Measurements from ENCODE around the gene ADAMTS18. TPM values are rescaled to one million over a fixed set of nuclear protein-coding genes. Genes with fewer than 3 reads are reported as not detected.
"Not testable (repeated sequence)": the region's sequence is repeated elsewhere in the genome, so short reads cannot be mapped to it uniquely, and the experiment has no call there.

The ADAMTS18 gene
- total RNA-seq, 6 donors from 2014 or later, result 0.13 TPM; not detected in 5

GRCh38 chr16:77282345-77282744 lies 152.5 kb downstream of the ADAMTS18 start:
- Histone ChIP-seq H3K27ac (no peak overlapping the region), H3K4me3 (no peak overlapping the region), H3K4me1 (no peaks in the 10 kb centered on the region), H3K36me3 (no peaks in the 10 kb centered on the region), H3K9me3 (no peaks in the 10 kb centered on the region), H3K27me3 (no peaks in the 10 kb centered on the region)
- ATAC-seq (ENCODE audit: low FRiP score in 2 of 2), result no peak
- 70 to 92% methylated on average over 2 of the region's 2 CpGs for WGBS, 2 donors
- TF ChIP-seq EP300 (IDR thresholded peaks at IDR 0.05) (no peak), CTCF (IDR thresholded peaks at IDR 0.05) (no peak), POLR2AphosphoS5 (IDR thresholded peaks at IDR 0.05) (no peak), POLR2A (IDR thresholded peaks at IDR 0.05) (no peak)
- DNase-seq, result no peak

GRCh38 chr16:77279316-77279715 lies 155.5 kb downstream of the ADAMTS18 start:
- WGBS, 2 donors, result 67 to 71% methylated on average over 8 of the region's 8 CpGs
- H3K36me3 ChIP-seq; H3K4me3 ChIP-seq; H3K4me1 ChIP-seq; DNase-seq; ATAC-seq (ENCODE audit: low FRiP score in 2 of 2); H3K9me3 ChIP-seq; H3K27ac ChIP-seq; H3K27me3 ChIP-seq: not testable (repeated sequence)

- no peaks in the 10 kb centered on the region for H3K9me3 ChIP-seq
- no peaks in the 10 kb centered on the region for H3K4me1 ChIP-seq
- TF ChIP-seq EP300 (IDR thresholded peaks at IDR 0.05), result no peak
- no peak for TF ChIP-seq CTCF (IDR thresholded peaks at IDR 0.05)
- no peak for TF ChIP-seq POLR2A (IDR thresholded peaks at IDR 0.05)
- no peak for TF ChIP-seq POLR2AphosphoS5 (IDR thresholded peaks at IDR 0.05)
- WGBS, 2 donors, result 74 to 100% methylated on average over 2 of the region's 2 CpGs
- no peak overlapping the region for H3K4me3 ChIP-seq
- no peak for DNase-seq
- ATAC-seq (ENCODE audit: low FRiP score in 2 of 2), result peak in 1 of 2 donors; percentile 14
- no peaks in the 10 kb centered on the region for H3K27me3 ChIP-seq
- H3K27ac ChIP-seq, result no peak overlapping the region
- H3K36me3 ChIP-seq, result no peaks in the 10 kb centered on the region
These were observed 157.3 kb downstream of the ADAMTS18 start for GRCh38 chr16:77277571-77277970.

- Histone ChIP-seq H3K27me3 (no peaks in the 10 kb centered on the region), H3K9me3 (no peaks in the 10 kb centered on the region), H3K4me1 (no peaks in the 10 kb centered on the region), H3K4me3 (no peak overlapping the region), H3K36me3 (no peaks in the 10 kb centered on the region), H3K27ac (no peak overlapping the region)
- WGBS, 2 donors, result 38 to 58% methylated on average over 2 of the region's 2 CpGs
- TF ChIP-seq POLR2A (IDR thresholded peaks at IDR 0.05), result no peak
- no peak for TF ChIP-seq CTCF (IDR thresholded peaks at IDR 0.05)
- no peak for TF ChIP-seq POLR2AphosphoS5 (IDR thresholded peaks at IDR 0.05)
- TF ChIP-seq EP300 (IDR thresholded peaks at IDR 0.05), result no peak
- ATAC-seq (ENCODE audit: low FRiP score in 2 of 2) (no peak), DNase-seq (no peak)
These were observed 157.7 kb downstream of the ADAMTS18 start for GRCh38 chr16:77277141-77277540.

- Histone ChIP-seq H3K9me3 (no peaks in the 10 kb centered on the region), H3K4me1 (no peaks in the 10 kb centered on the region), H3K27me3 (no peaks in the 10 kb centered on the region), H3K36me3 (no peaks in the 10 kb centered on the region), H3K27ac (no peak overlapping the region), H3K4me3 (no peak overlapping the region)
- DNase-seq (no peak), ATAC-seq (ENCODE audit: low FRiP score in 2 of 2) (no peak)
- no peak for TF ChIP-seq POLR2A (IDR thresholded peaks at IDR 0.05)
- 69 to 71% methylated on average over 2 of the region's 2 CpGs for WGBS, 2 donors
These were observed 158.2 kb downstream of the ADAMTS18 start for GRCh38 chr16:77276661-77277060.

- not testable (repeated sequence) for H3K4me1 ChIP-seq; H3K27ac ChIP-seq; H3K9me3 ChIP-seq; DNase-seq; ATAC-seq (ENCODE audit: low FRiP score in 2 of 2); H3K4me3 ChIP-seq; H3K27me3 ChIP-seq; H3K36me3 ChIP-seq
- 40 to 90% methylated on average over 2 of the region's 2 CpGs for WGBS, 2 donors
These were observed 159.5 kb downstream of the ADAMTS18 start for GRCh38 chr16:77275303-77275702.
